Measurements from ENCODE around the gene EPC1. TPM values are rescaled to one million over a fixed set of nuclear protein-coding genes. Genes with fewer than 3 reads are reported as not detected.
"Not testable (repeated sequence)": the region's sequence is repeated elsewhere in the genome, so short reads cannot be mapped to it uniquely, and the experiment has no call there.

Gene EPC1
- polyA plus RNA-seq, 1 of the 3 experiments (the other 2 are of a cell fraction) = 21.8 TPM

GRCh38 chr10:32253276-32253675, 93.7 kb downstream of the EPC1 start:
- no peaks in the 10 kb centered on the region for H3K9me3 ChIP-seq
- ChIA-PET CTCF (interaction anchor here (0.8 to 6.6 kb wide), 3 partner anchors 92 to 115 kb away, joined by 3 to 61 read pairs (median 4); no protein-coding TSS in a partner anchor), POLR2A (no interaction called here)
- H4K20me1 ChIP-seq (ENCODE audit: insufficient read depth) = no peaks in the 10 kb centered on the region
- no peak overlapping the region for H3K9ac ChIP-seq
- 88% methylated on average over 3 of the region's 4 CpGs for WGBS (ENCODE audit: low lambda C conversion rate)
- peaks cover 0 to 8% of the 10 kb centered on the region in 2 experiments; a peak in 1 of 4 replicates for H3K4me1 ChIP-seq (ENCODE audit: control insufficient read depth in 1 of 2, insufficient read depth in 2 of 2, low read depth in 1 of 2, low read length in 1 of 2)
- no peak for TF ChIP-seq TCF12 (IDR thresholded peaks at IDR 0.05)
- H3K27ac ChIP-seq (ENCODE audit: low read depth in 2 of 2, low read length in 1 of 2) = no peak overlapping the region
- no peaks in the 10 kb centered on the region for H3F3A ChIP-seq (replicated peaks; ENCODE audit: insufficient read depth)
- H3K36me3 ChIP-seq (replicated peaks in 1 of 2; ENCODE audit: control insufficient read depth in 1 of 2, insufficient read depth in 2 of 2, low read length in 1 of 2) = no peaks in the 10 kb centered on the region
- H3K79me2 ChIP-seq (ENCODE audit: insufficient read depth) = no peaks in the 10 kb centered on the region
- H3K27me3 ChIP-seq (ENCODE audit: insufficient read depth) = no peaks in the 10 kb centered on the region
- no peak overlapping the region for H2AFZ ChIP-seq (ENCODE audit: low read depth)
- DNase-seq = no peak
- no peak overlapping the region for H3K4me2 ChIP-seq
- H3K4me3 ChIP-seq (ENCODE audit: low read depth in 2 of 2, low read length in 1 of 2) = no peak overlapping the region
- H3K9me2 ChIP-seq = no peaks in the 10 kb centered on the region

GRCh38 chr10:32250489-32250888, 96.5 kb downstream of the EPC1 start:
- WGBS (ENCODE audit: low lambda C conversion rate) = 76% methylated on average over 3 of the region's 3 CpGs
- CTCF ChIA-PET; H3K4me2 ChIP-seq; H3F3A ChIP-seq (replicated peaks; ENCODE audit: insufficient read depth); H3K4me1 ChIP-seq (ENCODE audit: control insufficient read depth in 1 of 2, insufficient read depth in 2 of 2, low read depth in 1 of 2, low read length in 1 of 2); H3K27me3 ChIP-seq (ENCODE audit: insufficient read depth); H3K9me3 ChIP-seq; DNase-seq; POLR2A ChIA-PET; H3K9ac ChIP-seq; H3K79me2 ChIP-seq (ENCODE audit: insufficient read depth); H2AFZ ChIP-seq (ENCODE audit: low read depth); H3K9me2 ChIP-seq; H3K4me3 ChIP-seq (ENCODE audit: low read depth in 2 of 2, low read length in 1 of 2); H3K36me3 ChIP-seq (replicated peaks in 1 of 2; ENCODE audit: control insufficient read depth in 1 of 2, insufficient read depth in 2 of 2, low read length in 1 of 2); H4K20me1 ChIP-seq (ENCODE audit: insufficient read depth); H3K27ac ChIP-seq (ENCODE audit: low read depth in 2 of 2, low read length in 1 of 2): not testable (repeated sequence)

GRCh38 chr10:32246685-32247084, 100.3 kb downstream of the EPC1 start:
- 91% methylated on average over 3 of the region's 3 CpGs for WGBS (ENCODE audit: low lambda C conversion rate)
- CTCF ChIA-PET = interaction anchor here (1.1 to 5.4 kb wide), 3 partner anchors 10 to 37 kb away, joined by 3 to 39 read pairs (median 4); no protein-coding TSS in a partner anchor
- H3K4me3 ChIP-seq (ENCODE audit: low read depth in 2 of 2, low read length in 1 of 2) = no peak overlapping the region
- no peak for TF ChIP-seq USF1 (IDR thresholded peaks at IDR 0.05; ENCODE audit: borderline replicate concordance, low read depth)
- TF ChIP-seq NFIC (IDR thresholded peaks at IDR 0.05; ENCODE audit: borderline replicate concordance) = no peak
- TF ChIP-seq REST (IDR thresholded peaks at IDR 0.05; ENCODE audit: low read depth, low read length) = no peak
- no peak for TF ChIP-seq TCF12 (IDR thresholded peaks at IDR 0.05)
- no peak for TF ChIP-seq RAD21 (IDR thresholded peaks at IDR 0.05; ENCODE audit: low read length)
- no peak for TF ChIP-seq FOXJ3 (CRISPR knock-in tag; IDR thresholded peaks at IDR 0.05)
- TF ChIP-seq ELF1 (IDR thresholded peaks at IDR 0.05) = no peak
- no peak for TF ChIP-seq RCOR1 (IDR thresholded peaks at IDR 0.05; ENCODE audit: low read length)
- TF ChIP-seq ZBTB33 (IDR thresholded peaks at IDR 0.05; ENCODE audit: borderline replicate concordance, low read depth) = no peak
- TF ChIP-seq GATA2 (CRISPR knock-in tag; IDR thresholded peaks at IDR 0.05) = no peak
- TF ChIP-seq CHD2 (IDR thresholded peaks at IDR 0.05; ENCODE audit: low read length, partially characterized antibody) = no peak
- no peak for TF ChIP-seq EZH2phosphoT487 (IDR thresholded peaks at IDR 0.05; ENCODE audit: borderline replicate concordance, low read depth)
- TF ChIP-seq PBX3 (IDR thresholded peaks at IDR 0.05) = no peak
- no peak for TF ChIP-seq RXRA (IDR thresholded peaks at IDR 0.05; ENCODE audit: borderline replicate concordance, low read depth)

More at GRCh38 chr10:32246685-32247084, 100.3 kb downstream of the EPC1 start:
- H2AFZ ChIP-seq (ENCODE audit: low read depth) = no peak overlapping the region
- no peak overlapping the region for H3K27ac ChIP-seq (ENCODE audit: low read depth in 2 of 2, low read length in 1 of 2)
- H3K79me2 ChIP-seq (ENCODE audit: insufficient read depth) = no peaks in the 10 kb centered on the region
- no peaks in the 10 kb centered on the region for H4K20me1 ChIP-seq (ENCODE audit: insufficient read depth)
- H3K4me1 ChIP-seq (ENCODE audit: control insufficient read depth in 1 of 2, insufficient read depth in 2 of 2, low read depth in 1 of 2, low read length in 1 of 2) = no peaks in the 10 kb centered on the region
- POLR2A ChIA-PET = no interaction called here
- H3K9ac ChIP-seq = no peak overlapping the region
- H3F3A ChIP-seq (replicated peaks; ENCODE audit: insufficient read depth) = no peaks in the 10 kb centered on the region
- H3K9me2 ChIP-seq = no peaks in the 10 kb centered on the region
- no peak overlapping the region for H3K4me2 ChIP-seq
- no peaks in the 10 kb centered on the region for H3K27me3 ChIP-seq (ENCODE audit: insufficient read depth)
- DNase-seq = no peak
- no peaks in the 10 kb centered on the region for H3K9me3 ChIP-seq
- no peaks in the 10 kb centered on the region for H3K36me3 ChIP-seq (replicated peaks in 1 of 2; ENCODE audit: control insufficient read depth in 1 of 2, insufficient read depth in 2 of 2, low read length in 1 of 2)

Data from SK-N-SH (cell line).